Astrocyte (in vitro differentiated cells and primary cell): ENCODE results near the gene SRGAP2. TPM values are rescaled to one million over a fixed set of nuclear protein-coding genes. Genes with fewer than 3 reads are reported as not detected.
"Not testable (repeated sequence)": the region's sequence is repeated elsewhere in the genome, so short reads cannot be mapped to it uniquely, and the experiment has no call there.

Source experiments
- DNase-seq: peaks from one replicate; pipeline ENCODE4 v3.0.0-alpha.2; 2010; ENCODE audit warnings: low read depth
- FAIRE-seq: peaks from 2 replicates; lab custom pipeline; 2011; peaks lifted over from hg19 to GRCh38; lab: Jason Lieb, UNC
- H2AFZ ChIP-seq: 2 replicates; pipeline ENCODE4 v1.6.0; 2012; ENCODE audit warnings: low read depth, low read length, inconsistent platforms
- H3K27ac ChIP-seq: 2 replicates; pipeline ENCODE4 v1.5.1; 2011; ENCODE audit warnings: low read depth, low read length, inconsistent platforms
- H3K27me3 ChIP-seq: 2 replicates; pipeline ENCODE4 v1.6.0; 2011; ENCODE audit warnings: low read length, inconsistent platforms; ENCODE audit not compliant: insufficient read depth
- H3K36me3 ChIP-seq: 2 replicates; pipeline ENCODE4 v1.5.1; 2011; ENCODE audit warnings: low read length, inconsistent platforms; ENCODE audit not compliant: insufficient read depth
- H3K4me1 ChIP-seq: 2 replicates; pipeline ENCODE4 v1.5.1; 2011; ENCODE audit warnings: low read length, inconsistent platforms; ENCODE audit not compliant: insufficient read depth
- H3K4me2 ChIP-seq: 2 replicates; pipeline ENCODE4 v1.6.0; 2012; ENCODE audit warnings: low read length, inconsistent platforms
- H3K4me3 ChIP-seq: 2 replicates; pipeline ENCODE4 v1.5.1; 2011; ENCODE audit warnings: low read depth, mild to moderate bottlenecking, low read length, inconsistent platforms; ENCODE audit not compliant: insufficient read depth
- H3K79me2 ChIP-seq: 2 replicates; pipeline ENCODE4 v1.6.0; 2012; ENCODE audit warnings: mild to moderate bottlenecking, low read length, inconsistent platforms; ENCODE audit not compliant: insufficient read depth
- H3K9ac ChIP-seq: 2 replicates; pipeline ENCODE4 v1.6.0; 2012; ENCODE audit warnings: mild to moderate bottlenecking, low read length, inconsistent platforms
- H3K9me3 ChIP-seq: 2 replicates; pipeline ENCODE4 v1.5.1; 2012; ENCODE audit warnings: low read depth, mild to moderate bottlenecking, low read length, inconsistent platforms; ENCODE audit not compliant: insufficient read depth
- H4K20me1 ChIP-seq: 2 replicates; pipeline ENCODE4 v1.6.0; 2012; ENCODE audit warnings: low read length, inconsistent platforms; ENCODE audit not compliant: insufficient read depth
- H3K27ac Mint-ChIP-seq: one replicate; pipeline ENCODE4 v1.8.0; 2021; ENCODE audit warnings: mild to moderate bottlenecking, mixed read lengths; ENCODE audit not compliant: unreplicated experiment
- H3K27me3 Mint-ChIP-seq: one replicate; pipeline ENCODE4 v1.8.0; 2021; ENCODE audit warnings: low read depth, mixed read lengths; ENCODE audit not compliant: unreplicated experiment
- H3K36me3 Mint-ChIP-seq: one replicate; pipeline ENCODE4 v1.8.0; 2021; ENCODE audit warnings: low read depth, mixed read lengths; ENCODE audit not compliant: unreplicated experiment
- H3K4me1 Mint-ChIP-seq: one replicate; pipeline ENCODE4 v1.8.0; 2021; ENCODE audit warnings: low read depth, mixed read lengths; ENCODE audit not compliant: unreplicated experiment
- H3K4me3 Mint-ChIP-seq: one replicate; pipeline ENCODE4 v1.8.0; 2021; ENCODE audit warnings: mild to moderate bottlenecking, moderate library complexity, mixed read lengths; ENCODE audit not compliant: unreplicated experiment
- H3K9me3 Mint-ChIP-seq: one replicate; pipeline ENCODE4 v1.8.0; 2021; ENCODE audit warnings: mild to moderate bottlenecking, mixed read lengths; ENCODE audit not compliant: unreplicated experiment
- total RNA-seq: library from RNA; stranded (reverse); gene quantifications from 2 replicates; pipeline ENCODE4 v1.2.1, GENCODE V29; 2021

The SRGAP2 gene
- total RNA-seq, 1 donor from 2014 or later = 116 TPM

GRCh38 chr1:206235190-206235589 lies 31.8 kb downstream of the SRGAP2 start:
- not testable (repeated sequence) for H3K4me3 Mint-ChIP-seq, H3K9me3 ChIP-seq, H3K4me1 Mint-ChIP-seq

GRCh38 chr1:206240288-206240687 lies 36.9 kb downstream of the SRGAP2 start:
- H3K4me1 ChIP-seq, FAIRE-seq, H3K9me3 Mint-ChIP-seq, H3K9me3 ChIP-seq, H3K4me2 ChIP-seq, H3K27me3 Mint-ChIP-seq, H3K36me3 Mint-ChIP-seq, H2AFZ ChIP-seq, H3K36me3 ChIP-seq, H3K4me3 ChIP-seq, DNase-seq, H4K20me1 ChIP-seq, H3K27me3 ChIP-seq, H3K79me2 ChIP-seq, H3K27ac Mint-ChIP-seq, H3K4me1 Mint-ChIP-seq, H3K9ac ChIP-seq, H3K27ac ChIP-seq, H3K4me3 Mint-ChIP-seq: not testable (repeated sequence)

More at GRCh38 chr1:206235190-206235589, 31.8 kb downstream of the SRGAP2 start:
- H4K20me1 ChIP-seq, H3K36me3 ChIP-seq, H3K9ac ChIP-seq, H3K4me3 ChIP-seq, H3K9me3 Mint-ChIP-seq, H3K27ac Mint-ChIP-seq, H3K4me2 ChIP-seq, H3K27ac ChIP-seq, H3K79me2 ChIP-seq, FAIRE-seq, DNase-seq, H3K27me3 ChIP-seq, H2AFZ ChIP-seq, H3K36me3 Mint-ChIP-seq, H3K4me1 ChIP-seq, H3K27me3 Mint-ChIP-seq: not testable (repeated sequence)

GRCh38 chr1:206243335-206243734 lies 40.0 kb downstream of the SRGAP2 start:
- not testable (repeated sequence) for DNase-seq, H4K20me1 ChIP-seq, H3K27ac Mint-ChIP-seq, H3K4me1 ChIP-seq, H3K27me3 ChIP-seq, H3K9me3 Mint-ChIP-seq, H2AFZ ChIP-seq, H3K4me2 ChIP-seq, H3K9me3 ChIP-seq, H3K27me3 Mint-ChIP-seq, H3K36me3 Mint-ChIP-seq, H3K4me3 ChIP-seq, H3K4me1 Mint-ChIP-seq, H3K36me3 ChIP-seq, FAIRE-seq, H3K4me3 Mint-ChIP-seq, H3K9ac ChIP-seq, H3K27ac ChIP-seq, H3K79me2 ChIP-seq

- not testable (repeated sequence) for H3K27me3 ChIP-seq, H3K27ac Mint-ChIP-seq, H3K27ac ChIP-seq, H3K36me3 Mint-ChIP-seq, H3K9me3 Mint-ChIP-seq, H4K20me1 ChIP-seq, H3K9ac ChIP-seq, H3K36me3 ChIP-seq, DNase-seq, H3K4me3 ChIP-seq, FAIRE-seq, H3K4me1 Mint-ChIP-seq, H3K4me3 Mint-ChIP-seq, H3K27me3 Mint-ChIP-seq, H3K4me1 ChIP-seq, H3K4me2 ChIP-seq, H3K79me2 ChIP-seq, H2AFZ ChIP-seq, H3K9me3 ChIP-seq
Observed at GRCh38 chr1:206245479-206245878, 42.1 kb downstream of the SRGAP2 start.

GRCh38 chr1:206246129-206246886 lies 43.0 kb downstream of the SRGAP2 start:
- H4K20me1 ChIP-seq, H3K79me2 ChIP-seq, H2AFZ ChIP-seq, FAIRE-seq, H3K36me3 ChIP-seq, H3K4me1 ChIP-seq, H3K4me1 Mint-ChIP-seq, H3K27ac ChIP-seq, H3K36me3 Mint-ChIP-seq, H3K9me3 ChIP-seq, H3K4me3 Mint-ChIP-seq, DNase-seq, H3K9me3 Mint-ChIP-seq, H3K27me3 Mint-ChIP-seq, H3K27ac Mint-ChIP-seq, H3K27me3 ChIP-seq, H3K4me3 ChIP-seq, H3K4me2 ChIP-seq, H3K9ac ChIP-seq: not testable (repeated sequence)

- H3K27ac Mint-ChIP-seq, H3K9ac ChIP-seq, H3K9me3 Mint-ChIP-seq, H3K27ac ChIP-seq, H3K36me3 Mint-ChIP-seq, DNase-seq, H3K27me3 Mint-ChIP-seq, H3K79me2 ChIP-seq, H3K4me3 Mint-ChIP-seq, FAIRE-seq, H3K4me3 ChIP-seq, H2AFZ ChIP-seq, H3K4me2 ChIP-seq, H3K36me3 ChIP-seq, H4K20me1 ChIP-seq, H3K4me1 ChIP-seq, H3K9me3 ChIP-seq, H3K27me3 ChIP-seq, H3K4me1 Mint-ChIP-seq: not testable (repeated sequence)
Observed at GRCh38 chr1:206250953-206251681, 47.8 kb downstream of the SRGAP2 start.
